Measurements from ENCODE around the gene DDX3X. TPM values are rescaled to one million over a fixed set of nuclear protein-coding genes. Genes with fewer than 3 reads are reported as not detected.
"Not testable (repeated sequence)": the region's sequence is repeated elsewhere in the genome, so short reads cannot be mapped to it uniquely, and the experiment has no call there.

Gene DDX3X
- total and polyA plus RNA-seq, 2 donors (not counting 1 experiment from before 2014, with no cell fraction given): 97.6 to 216 TPM

- Histone ChIP-seq H3K9ac (ENCODE audit: insufficient read depth, low read length) (no peak overlapping the region), H3K4me1 (ENCODE audit: control insufficient read depth, extremely low read depth, insufficient read depth, low read length) (no peaks in the 10 kb centered on the region), H2AFZ (ENCODE audit: low read length) (no peak overlapping the region), H3K9me3 (ENCODE audit: control insufficient read depth, insufficient read depth, low read depth, low read length) (no peaks in the 10 kb centered on the region), H3K27ac (ENCODE audit: insufficient read depth, low read length) (no peak overlapping the region), H3K36me3 (ENCODE audit: control insufficient read depth, insufficient read depth, low read length) (no peaks in the 10 kb centered on the region), H3K27me3 (ENCODE audit: control insufficient read depth, insufficient read depth, low read length) (no peaks in the 10 kb centered on the region), H3K79me2 (ENCODE audit: control insufficient read depth, insufficient read depth, low read length) (no peaks in the 10 kb centered on the region), H3K4me3 (replicated peaks in 1 of 4; ENCODE audit: control extremely low read depth in 1 of 4, insufficient read depth in 1 of 4, low read depth in 3 of 4, low read length in 4 of 4) (no peak overlapping the region), H4K20me1 (ENCODE audit: control insufficient read depth, extremely low read depth, insufficient read depth, low read length) (no peaks in the 10 kb centered on the region), H3K4me2 (ENCODE audit: extremely low read depth, insufficient read depth, low read length) (no peak overlapping the region)
- TF ChIP-seq EZH2 (IDR thresholded peaks at IDR 0.05; ENCODE audit: low read length, missing control alignments) (no peak), CTCF (conservative IDR thresholded peaks at IDR 0.05 in 1 of 2, IDR thresholded peaks at IDR 0.05 in 1 of 2; ENCODE audit: low read depth in 1 of 2, low read length in 2 of 2) (no peak)
- peak in 1 of 2 donors; percentile 64 for DNase-seq (ENCODE audit: low read depth in 2 of 2)
These were observed 75.0 kb downstream of the DDX3X start for GRCh38 chrX:41409006-41409405.

- not testable (repeated sequence) for DNase-seq (ENCODE audit: low read depth in 2 of 2); H3K9me3 ChIP-seq (ENCODE audit: control insufficient read depth, insufficient read depth, low read depth, low read length); H2AFZ ChIP-seq (ENCODE audit: low read length)
These were observed 77.3 kb downstream of the DDX3X start for GRCh38 chrX:41411222-41411621.

DNA sequence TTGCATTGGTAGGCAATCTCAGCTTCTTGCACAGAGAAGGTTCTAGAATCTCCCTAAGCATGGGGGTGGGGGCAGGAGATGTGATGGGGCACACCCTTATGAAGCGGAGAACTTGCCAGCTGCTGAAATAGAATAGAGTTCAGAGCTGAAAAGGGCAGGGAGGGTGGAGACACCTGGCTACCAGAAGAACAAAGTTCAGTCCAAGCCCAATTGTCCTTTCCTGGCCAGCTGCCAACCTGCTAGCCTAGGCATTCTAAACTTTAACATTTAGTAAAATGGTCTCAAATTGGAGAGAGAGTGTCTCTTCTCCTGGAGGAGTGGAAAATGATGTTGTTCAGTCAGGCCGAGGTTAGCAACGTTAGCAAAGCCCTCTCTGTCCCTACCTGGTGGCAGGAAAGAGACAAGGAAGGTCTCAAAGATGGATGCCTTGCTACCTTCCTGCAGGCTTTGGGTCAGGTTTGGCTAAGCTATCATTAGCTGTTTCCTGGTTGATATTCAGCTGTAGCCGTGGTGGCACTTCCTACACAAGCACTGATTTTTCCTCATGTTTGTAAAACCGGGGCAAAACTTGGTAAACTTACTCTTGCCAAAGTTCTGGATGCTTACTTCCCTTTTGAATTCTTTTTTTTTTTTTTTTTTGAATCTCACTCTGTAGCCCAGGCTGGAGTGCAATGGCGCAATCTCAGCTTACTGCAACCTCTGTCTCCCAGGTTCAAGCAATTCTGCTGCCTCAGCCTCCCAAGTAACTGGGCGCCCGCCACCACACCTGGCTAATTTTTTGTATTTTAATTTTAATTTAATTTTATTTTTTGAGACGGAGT is 78.5 kb downstream of the DDX3X start:
- no peaks in the 10 kb centered on the region for H3K27me3 ChIP-seq (ENCODE audit: control insufficient read depth, insufficient read depth, low read length)
- no peaks in the 10 kb centered on the region for H3K9me3 ChIP-seq (ENCODE audit: control insufficient read depth, insufficient read depth, low read depth, low read length)
- DNase-seq (ENCODE audit: low read depth in 2 of 2): no peak
- H3K9ac ChIP-seq (ENCODE audit: insufficient read depth, low read length): no peak overlapping the region
- TF ChIP-seq EZH2 (IDR thresholded peaks at IDR 0.05; ENCODE audit: low read length, missing control alignments) (no peak), CTCF (conservative IDR thresholded peaks at IDR 0.05 in 1 of 2, IDR thresholded peaks at IDR 0.05 in 1 of 2; ENCODE audit: low read depth in 1 of 2, low read length in 2 of 2) (no peak)
- H4K20me1 ChIP-seq (ENCODE audit: control insufficient read depth, extremely low read depth, insufficient read depth, low read length): no peaks in the 10 kb centered on the region
- H3K36me3 ChIP-seq (ENCODE audit: control insufficient read depth, insufficient read depth, low read length): no peaks in the 10 kb centered on the region
- H3K4me3 ChIP-seq (replicated peaks in 1 of 4; ENCODE audit: control extremely low read depth in 1 of 4, insufficient read depth in 1 of 4, low read depth in 3 of 4, low read length in 4 of 4): no peak overlapping the region
- H3K79me2 ChIP-seq (ENCODE audit: control insufficient read depth, insufficient read depth, low read length): no peaks in the 10 kb centered on the region
- H3K4me1 ChIP-seq (ENCODE audit: control insufficient read depth, extremely low read depth, insufficient read depth, low read length): no peaks in the 10 kb centered on the region
- no peak overlapping the region for H3K27ac ChIP-seq (ENCODE audit: insufficient read depth, low read length)
- no peak overlapping the region for H2AFZ ChIP-seq (ENCODE audit: low read length)
- H3K4me2 ChIP-seq (ENCODE audit: extremely low read depth, insufficient read depth, low read length): no peak overlapping the region

More at GRCh38 chrX:41411222-41411621, 77.3 kb downstream of the DDX3X start:
- H3K36me3 ChIP-seq (ENCODE audit: control insufficient read depth, insufficient read depth, low read length); H3K4me2 ChIP-seq (ENCODE audit: extremely low read depth, insufficient read depth, low read length); H3K27ac ChIP-seq (ENCODE audit: insufficient read depth, low read length); H3K27me3 ChIP-seq (ENCODE audit: control insufficient read depth, insufficient read depth, low read length); H4K20me1 ChIP-seq (ENCODE audit: control insufficient read depth, extremely low read depth, insufficient read depth, low read length); H3K4me3 ChIP-seq (replicated peaks in 1 of 4; ENCODE audit: control extremely low read depth in 1 of 4, insufficient read depth in 1 of 4, low read depth in 3 of 4, low read length in 4 of 4); H3K79me2 ChIP-seq (ENCODE audit: control insufficient read depth, insufficient read depth, low read length); H3K9ac ChIP-seq (ENCODE audit: insufficient read depth, low read length); H3K4me1 ChIP-seq (ENCODE audit: control insufficient read depth, extremely low read depth, insufficient read depth, low read length): not testable (repeated sequence)

Other genes with a start within 250 kb of the DDX3X start
- gene USP9X, start 248.7 kb upstream of the DDX3X start, total RNA-seq: 98.4 and 161 TPM in 2 replicates
- gene USP9X, start 248.7 kb upstream of the DDX3X start, polyA plus RNA-seq: 37.1 and 54.0 TPM in 2 replicates
- not detected in 2 replicates for gene NYX, start 113.2 kb downstream of the DDX3X start, total RNA-seq
- not detected in 2 replicates for gene NYX, start 113.2 kb downstream of the DDX3X start, polyA plus RNA-seq

All from fibroblast of lung (primary cell).